ENCODE results near the gene WDR37.
A peak's percentile ranks its signal among the peaks of the same experiment; 100 is the strongest.

DNA sequence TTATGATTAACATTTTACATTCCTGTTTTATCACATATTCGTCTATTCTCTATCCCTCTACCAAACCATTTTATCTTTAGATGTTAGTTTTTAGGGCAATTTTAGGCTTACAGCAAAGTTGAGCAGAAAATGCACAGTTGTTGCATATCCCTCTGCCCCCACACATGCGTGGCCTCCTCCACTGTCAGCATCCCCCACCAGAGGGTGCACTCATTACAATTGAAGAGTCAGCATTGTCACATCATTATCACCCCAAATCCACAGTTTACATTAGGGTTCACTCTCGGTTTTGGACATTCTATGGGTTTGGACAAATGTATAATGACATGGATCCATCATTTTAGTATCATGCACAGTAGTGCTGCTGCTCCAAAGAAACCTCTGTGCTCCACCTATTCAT lies 86.4 kb downstream of the WDR37 start:
- TF ChIP-seq, protein P1, sequence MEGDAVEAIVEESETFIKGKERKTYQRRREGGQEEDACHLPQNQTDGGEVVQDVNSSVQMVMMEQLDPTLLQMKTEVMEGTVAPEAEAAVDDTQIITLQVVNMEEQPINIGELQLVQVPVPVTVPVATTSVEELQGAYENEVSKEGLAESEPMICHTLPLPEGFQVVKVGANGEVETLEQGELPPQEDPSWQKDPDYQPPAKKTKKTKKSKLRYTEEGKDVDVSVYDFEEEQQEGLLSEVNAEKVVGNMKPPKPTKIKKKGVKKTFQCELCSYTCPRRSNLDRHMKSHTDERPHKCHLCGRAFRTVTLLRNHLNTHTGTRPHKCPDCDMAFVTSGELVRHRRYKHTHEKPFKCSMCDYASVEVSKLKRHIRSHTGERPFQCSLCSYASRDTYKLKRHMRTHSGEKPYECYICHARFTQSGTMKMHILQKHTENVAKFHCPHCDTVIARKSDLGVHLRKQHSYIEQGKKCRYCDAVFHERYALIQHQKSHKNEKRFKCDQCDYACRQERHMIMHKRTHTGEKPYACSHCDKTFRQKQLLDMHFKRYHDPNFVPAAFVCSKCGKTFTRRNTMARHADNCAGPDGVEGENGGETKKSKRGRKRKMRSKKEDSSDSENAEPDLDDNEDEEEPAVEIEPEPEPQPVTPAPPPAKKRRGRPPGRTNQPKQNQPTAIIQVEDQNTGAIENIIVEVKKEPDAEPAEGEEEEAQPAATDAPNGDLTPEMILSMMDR (IDR thresholded peaks at IDR 0.05; ENCODE audit: low read length) = peak; percentile 56; the same call in 1 of the 2 replicates
- no peak for TF ChIP-seq EZH2 (IDR thresholded peaks at IDR 0.05; ENCODE audit: borderline replicate concordance, low read length)

Data from OCI-LY1 (cell line).